Measurements from ENCODE around the gene SFT2D1.

The SFT2D1 gene

DNA sequence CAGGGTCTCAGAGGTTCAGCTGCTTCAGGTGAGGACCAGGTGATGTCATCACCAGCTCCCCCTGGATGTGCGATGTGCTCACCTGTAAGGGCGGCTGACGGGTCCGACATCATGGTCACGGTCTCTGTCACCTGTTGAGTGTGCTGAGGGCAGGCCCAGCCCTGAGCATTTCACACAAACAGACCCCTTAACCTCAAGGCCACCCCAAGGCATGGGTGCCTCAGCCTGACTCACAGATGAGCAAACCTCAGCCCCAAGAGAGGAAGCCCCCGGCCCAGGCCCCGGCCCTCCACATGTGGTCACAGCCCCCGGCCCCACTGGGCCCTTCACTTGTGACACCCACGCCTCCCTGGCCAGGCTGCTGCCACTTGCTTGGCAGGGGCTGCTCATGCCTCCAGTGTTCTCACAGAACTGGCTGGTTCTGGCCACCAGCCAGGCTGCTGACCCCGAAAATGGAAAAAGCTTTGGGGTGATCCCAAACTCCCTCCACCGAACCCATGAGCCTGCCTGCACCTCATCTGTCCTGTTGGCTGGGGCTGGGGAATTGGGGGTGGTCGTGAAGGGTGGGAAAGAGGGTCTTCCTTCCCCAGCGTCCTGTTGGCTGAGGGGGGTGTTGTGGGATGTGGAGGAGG lies 67.5 kb downstream of the SFT2D1 start:
- DNase-seq: no peak

DNA sequence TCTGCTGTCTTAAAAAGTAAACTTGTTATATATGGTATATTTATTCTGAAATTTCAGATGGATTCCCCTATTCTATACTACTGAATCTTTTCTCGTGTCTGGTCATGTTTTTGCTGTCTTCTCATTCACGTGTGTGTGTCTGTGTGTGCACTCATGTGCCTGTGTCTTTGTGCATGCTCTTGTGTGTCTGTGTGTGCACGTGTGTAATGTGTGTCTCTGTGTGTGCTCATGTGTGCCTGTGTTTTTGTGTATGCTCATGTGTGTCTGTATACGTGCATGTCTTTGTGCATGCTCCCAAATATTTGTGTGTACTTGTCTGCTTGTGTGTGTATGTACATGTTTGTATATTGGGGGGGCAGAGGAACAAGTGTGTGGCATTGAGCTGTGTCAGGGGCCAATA lies 68.2 kb downstream of the SFT2D1 start:
- no peak for DNase-seq

DNA sequence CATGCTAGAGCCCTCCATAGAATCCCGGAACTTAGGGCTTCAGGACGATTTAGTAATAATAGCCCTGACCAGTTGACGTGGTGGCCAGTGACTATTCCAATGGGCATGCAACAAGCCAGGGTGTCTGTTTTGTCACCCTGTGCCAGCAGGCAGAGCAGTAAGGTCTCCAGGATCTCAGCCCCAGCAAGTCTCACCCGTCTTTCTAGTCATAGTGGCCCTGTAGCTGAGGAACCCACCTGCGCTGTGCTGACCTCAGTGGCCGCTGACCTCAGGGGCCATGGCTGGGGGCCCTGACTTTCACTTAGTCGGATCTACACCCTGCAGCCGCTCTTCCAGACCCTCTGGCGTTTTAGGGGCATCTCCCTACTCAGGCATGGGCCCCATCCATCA lies 71.0 kb downstream of the SFT2D1 start:
- no peak for DNase-seq

DNA sequence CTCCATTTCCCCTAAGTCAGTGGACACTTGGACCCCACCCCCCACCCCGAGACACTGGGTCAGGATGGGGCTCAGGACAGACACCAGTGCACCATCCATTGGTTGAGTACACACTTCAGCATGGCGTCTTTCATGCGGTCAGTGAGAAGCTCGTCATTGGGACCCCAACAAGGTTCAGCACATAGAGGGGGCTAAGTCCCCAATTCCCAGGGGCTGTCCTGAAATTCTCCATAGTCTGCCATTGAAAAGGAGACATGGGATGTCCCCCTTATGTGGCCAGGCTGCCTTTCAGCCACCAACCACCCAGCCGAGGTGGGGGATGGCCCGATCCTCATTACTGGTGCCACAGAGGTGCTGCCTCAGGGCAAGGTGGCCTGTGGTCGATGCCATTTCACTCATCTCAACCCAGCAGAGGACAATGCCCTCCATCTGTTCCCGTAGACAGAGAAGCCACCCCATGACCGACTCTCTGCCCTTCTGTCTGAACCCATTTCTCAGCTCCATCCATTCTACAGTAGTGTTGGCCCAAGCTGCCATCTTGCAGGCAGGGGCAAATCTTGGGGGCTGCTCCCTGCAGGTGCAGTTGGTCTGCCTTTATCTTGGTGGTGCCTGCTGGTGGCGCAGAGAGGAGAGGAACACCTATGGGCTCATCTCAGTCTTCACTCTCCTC lies 71.5 kb downstream of the SFT2D1 start:
- no peak for DNase-seq
